Tracheal epithelial cell (primary cell): Measurements from ENCODE around the gene NFE2L1. TPM values are rescaled to one million over a fixed set of nuclear protein-coding genes. Genes with fewer than 3 reads are reported as not detected.

ENCODE experiments used
- total RNA-seq: library from RNA; depleted of rRNA; stranded (reverse); fragments of >200 nt; gene quantifications from 2 replicates; pipeline ENCODE4 v1.2.1, GENCODE V29; 2014

The NFE2L1 gene, protein sequence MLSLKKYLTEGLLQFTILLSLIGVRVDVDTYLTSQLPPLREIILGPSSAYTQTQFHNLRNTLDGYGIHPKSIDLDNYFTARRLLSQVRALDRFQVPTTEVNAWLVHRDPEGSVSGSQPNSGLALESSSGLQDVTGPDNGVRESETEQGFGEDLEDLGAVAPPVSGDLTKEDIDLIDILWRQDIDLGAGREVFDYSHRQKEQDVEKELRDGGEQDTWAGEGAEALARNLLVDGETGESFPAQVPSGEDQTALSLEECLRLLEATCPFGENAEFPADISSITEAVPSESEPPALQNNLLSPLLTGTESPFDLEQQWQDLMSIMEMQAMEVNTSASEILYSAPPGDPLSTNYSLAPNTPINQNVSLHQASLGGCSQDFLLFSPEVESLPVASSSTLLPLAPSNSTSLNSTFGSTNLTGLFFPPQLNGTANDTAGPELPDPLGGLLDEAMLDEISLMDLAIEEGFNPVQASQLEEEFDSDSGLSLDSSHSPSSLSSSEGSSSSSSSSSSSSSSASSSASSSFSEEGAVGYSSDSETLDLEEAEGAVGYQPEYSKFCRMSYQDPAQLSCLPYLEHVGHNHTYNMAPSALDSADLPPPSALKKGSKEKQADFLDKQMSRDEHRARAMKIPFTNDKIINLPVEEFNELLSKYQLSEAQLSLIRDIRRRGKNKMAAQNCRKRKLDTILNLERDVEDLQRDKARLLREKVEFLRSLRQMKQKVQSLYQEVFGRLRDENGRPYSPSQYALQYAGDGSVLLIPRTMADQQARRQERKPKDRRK
- total RNA-seq: 116 and 137 TPM in 2 replicates

DNA sequence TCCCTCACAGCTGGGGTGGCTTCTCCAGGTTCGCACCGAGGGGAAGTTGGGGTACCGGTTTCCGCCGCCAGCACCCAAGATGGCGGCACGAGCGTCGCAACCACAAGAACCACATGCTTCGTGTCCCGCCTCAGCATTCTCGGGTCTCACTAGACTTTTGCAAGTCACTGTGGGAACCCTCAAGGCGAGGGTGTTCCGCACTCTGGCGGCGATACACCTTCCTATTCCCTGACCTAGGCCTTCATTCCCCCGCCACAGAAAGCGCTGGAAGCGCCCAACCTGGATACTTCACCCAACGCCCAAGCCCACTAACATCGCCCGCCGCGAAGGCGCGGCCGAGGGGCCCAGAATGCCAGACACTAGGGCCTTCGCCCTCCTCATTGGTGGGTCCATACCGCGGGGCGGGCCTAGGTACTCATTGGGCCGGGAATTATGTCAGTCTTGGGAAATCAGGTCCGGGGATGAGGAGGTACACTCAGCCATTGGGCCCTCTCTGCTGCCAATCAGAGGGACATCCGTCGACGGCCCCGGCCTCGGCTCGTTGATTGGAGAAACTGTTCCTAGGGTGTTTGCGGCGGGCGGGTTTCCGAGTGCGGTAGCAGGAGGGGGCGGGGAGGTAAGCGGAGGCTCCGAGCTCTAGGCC, at the start of gene NFE2L1:
Gene NFE2L1, plus strand, starts transcription at position 619 of the 643 bp plus-strand sequence. CDS start 2,760 bp downstream, outside the sequence.

DNA sequence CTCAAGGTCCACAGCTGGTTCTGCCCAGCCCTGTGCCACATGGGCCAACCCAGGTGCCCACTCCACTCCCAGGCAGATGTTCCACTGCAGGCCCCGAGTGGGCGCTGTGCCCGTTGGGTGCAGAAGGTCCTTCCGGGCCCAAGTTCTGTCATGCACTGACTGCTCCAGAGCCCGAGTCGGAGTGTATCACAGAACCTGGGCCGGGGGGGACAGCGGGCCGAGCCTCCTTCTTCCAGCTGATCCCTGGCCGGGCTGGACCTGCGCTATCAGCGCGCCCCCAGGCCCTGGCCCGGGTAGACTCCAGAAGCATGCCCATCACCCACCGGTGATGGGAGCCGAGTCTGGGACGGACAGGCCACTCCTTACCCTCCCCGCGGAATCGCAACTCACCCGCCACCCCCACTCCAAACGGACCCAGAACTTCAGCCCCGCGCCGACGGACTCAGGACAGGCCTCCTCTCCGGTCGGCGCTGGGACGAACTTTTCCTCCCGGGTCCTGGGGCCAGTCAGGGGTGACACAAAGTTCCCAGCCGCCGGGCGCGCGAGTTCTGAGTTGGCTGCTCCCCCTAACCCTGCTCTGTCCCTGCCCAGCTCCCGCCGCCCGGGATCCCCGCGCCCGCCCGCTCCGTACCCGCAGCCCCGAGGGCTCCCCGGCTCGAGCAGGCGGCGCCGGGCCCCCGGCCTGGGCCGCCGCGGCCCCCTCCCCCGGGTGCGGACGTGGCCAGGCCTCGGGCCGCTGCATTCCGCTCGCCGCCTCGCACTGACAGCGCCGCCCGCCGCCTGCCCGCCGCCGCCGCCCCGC, 10.9 kb upstream of the NFE2L1 start, which contains the start of gene COPZ2:
Gene COPZ2, minus strand, starts transcription at position 762 of the 802 bp plus-strand sequence. Its CDS starts 20 bp downstream, at position 742.

DNA sequence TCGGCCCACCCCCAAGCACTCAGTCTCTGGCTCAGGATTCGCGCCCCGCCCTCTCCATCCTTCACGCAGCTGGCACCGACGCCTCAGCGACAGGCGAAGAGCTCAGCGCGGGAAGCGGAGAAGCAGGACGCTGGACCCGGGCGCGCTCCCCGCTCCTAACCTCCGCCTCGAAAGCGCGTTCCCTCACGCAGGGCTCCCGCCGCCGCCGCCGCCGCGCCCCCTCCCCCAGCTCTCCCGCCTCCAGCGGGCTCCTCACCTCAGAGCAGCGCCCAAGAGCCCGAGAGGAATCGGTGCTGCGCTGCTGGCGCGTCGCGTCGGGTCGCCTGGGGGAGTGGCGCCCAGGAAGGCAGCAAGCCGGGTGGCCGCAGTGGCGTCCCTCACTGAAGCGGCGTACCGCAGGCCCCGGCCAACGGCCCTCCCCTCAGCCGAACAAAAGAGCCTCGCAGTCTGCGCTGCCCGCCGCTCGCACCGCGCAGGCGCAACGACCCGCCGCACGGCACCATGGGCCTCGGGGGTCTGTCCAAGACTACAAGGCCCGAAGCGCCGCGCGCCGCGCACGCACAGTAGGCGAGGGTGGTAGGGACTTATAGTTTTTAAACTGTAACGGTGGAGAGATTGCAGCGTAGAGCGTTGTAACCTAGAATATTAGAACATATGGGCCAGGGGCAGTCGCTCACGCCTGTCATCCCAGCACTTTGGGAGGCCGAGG, 53.0 kb downstream of the NFE2L1 start, which contains the start of gene CBX1:
Gene CBX1, minus strand, starts transcription at position 467 of the 709 bp plus-strand sequence. CDS start 24,474 bp downstream, outside the sequence.

DNA sequence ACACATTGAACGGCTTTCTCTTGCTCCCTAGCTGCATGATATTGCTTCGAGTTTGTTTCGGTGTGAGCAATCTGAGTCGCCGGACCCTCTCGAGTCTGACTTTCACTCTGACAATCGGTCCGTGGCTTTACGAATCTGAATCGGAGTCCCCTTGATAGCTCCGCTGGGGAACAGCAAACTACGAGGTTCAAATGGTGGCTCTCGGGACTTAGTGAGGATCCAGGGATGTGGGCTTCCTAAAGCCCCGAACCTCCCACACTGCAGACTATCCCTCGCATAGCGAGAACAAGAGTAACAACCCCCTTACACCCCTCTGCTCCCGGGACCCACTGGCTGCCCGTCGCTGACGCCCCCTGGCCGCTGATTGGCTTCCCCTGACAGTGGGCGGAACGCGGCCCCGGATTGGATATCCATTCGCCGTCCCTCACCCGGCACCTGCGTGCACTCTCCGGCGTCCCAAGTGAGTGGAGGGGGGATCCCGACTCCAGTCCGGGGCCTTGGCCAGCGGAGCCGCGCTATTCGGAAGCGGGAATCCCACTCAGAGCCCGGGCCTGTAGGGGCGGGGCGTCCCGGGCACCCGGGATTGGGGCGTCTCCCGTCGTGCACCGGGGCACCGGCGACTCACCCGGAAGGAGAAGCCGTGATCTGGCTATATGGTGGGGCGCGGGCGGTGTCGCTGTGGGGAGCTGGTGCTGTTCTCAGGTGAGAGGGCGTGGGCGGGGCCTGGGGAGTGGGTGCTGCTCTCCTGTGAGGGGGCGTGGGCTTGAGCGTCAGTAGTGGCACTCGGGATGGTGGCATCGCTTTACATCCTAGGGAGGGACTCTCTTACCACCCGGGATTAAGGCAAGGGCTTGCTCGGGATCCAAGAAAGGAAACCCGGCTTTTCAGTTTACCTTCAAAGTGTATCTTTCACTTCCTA, 59.2 kb downstream of the NFE2L1 start, which contains the start of gene SNX11:
Gene SNX11, plus strand, starts transcription at position 630 of the 919 bp plus-strand sequence. CDS start 4,278 bp downstream, outside the sequence.

Other genes with a start within 250 kb of the NFE2L1 start
- gene OSBPL7, start 226.6 kb upstream of the NFE2L1 start, total RNA-seq: 0.43 and 2.7 TPM in 2 replicates
- gene MRPL10, start 216.8 kb upstream of the NFE2L1 start, total RNA-seq: 17.6 and 18.8 TPM in 2 replicates
- not detected in 2 replicates for gene LRRC46, start 216.7 kb upstream of the NFE2L1 start, total RNA-seq
- gene SCRN2, start 207.1 kb upstream of the NFE2L1 start, total RNA-seq: 19.2 and 28.9 TPM in 2 replicates
- gene SP6, start 197.2 kb upstream of the NFE2L1 start, total RNA-seq: 1.9 and 2.2 TPM in 2 replicates
- 0.24 and 0.43 TPM in 2 replicates for gene SP2, start 152.1 kb upstream of the NFE2L1 start, total RNA-seq
- gene PNPO, start 106.8 kb upstream of the NFE2L1 start, total RNA-seq: 46.9 and 52.8 TPM in 2 replicates
- gene PRR15L, start 90.5 kb upstream of the NFE2L1 start, total RNA-seq: 3.6 and 3.8 TPM in 2 replicates
- gene CDK5RAP3, start 77.2 kb upstream of the NFE2L1 start, total RNA-seq: 42.4 and 43.5 TPM in 2 replicates
- gene COPZ2, start 10.6 kb upstream of the NFE2L1 start, total RNA-seq: 4.8 and 9.8 TPM in 2 replicates
- gene CBX1, start 53.1 kb downstream of the NFE2L1 start, total RNA-seq: 26.6 and 50.4 TPM in 2 replicates
- gene SNX11, start 59.4 kb downstream of the NFE2L1 start, total RNA-seq: 10.7 and 12.0 TPM in 2 replicates